CD4-positive, alpha-beta T cell treated with Interleukin-6 for 4 hours (primary cell): ENCODE results near the gene GEN1.
A peak's percentile ranks its signal among the peaks of the same experiment; 100 is the strongest.

Experiments used
- DNase-seq: peaks from one replicate; pipeline ENCODE4 v3.0.0-alpha.2; 2020; ENCODE audit warnings: mixed read lengths

Gene GEN1

GRCh38 chr2:17830053-17831034 lies 76.4 kb downstream of the GEN1 start:
- DNase-seq, result peak; percentile 26

- no peak for DNase-seq
Observed at GRCh38 chr2:17835516-17835915, 81.6 kb downstream of the GEN1 start.
